IPS-15b (cell line): Measurements from ENCODE around the gene MPPED1.

ENCODE experiments used
- H3K27me3 ChIP-seq: one replicate; pipeline ENCODE4 v1.6.1; 2013; ENCODE audit warnings: low read length; ENCODE audit not compliant: control insufficient read depth, insufficient read depth
- H3K36me3 ChIP-seq: one replicate; pipeline ENCODE4 v1.6.1; 2013; ENCODE audit warnings: low read length; ENCODE audit not compliant: control insufficient read depth, insufficient read depth
- H3K4me1 ChIP-seq: one replicate; pipeline ENCODE4 v1.6.1; 2013; ENCODE audit warnings: mild to moderate bottlenecking, low read length; ENCODE audit not compliant: control insufficient read depth, insufficient read depth
- H3K4me3 ChIP-seq: one replicate; pipeline ENCODE4 v1.5.1; 2013; ENCODE audit warnings: low read depth, low read length
- H3K9ac ChIP-seq: one replicate; pipeline ENCODE4 v1.6.1; 2013; ENCODE audit warnings: low read depth, mild to moderate bottlenecking, low read length
- H3K9me3 ChIP-seq: one replicate; pipeline ENCODE4 v1.6.1; 2013; ENCODE audit warnings: mild to moderate bottlenecking, low read length; ENCODE audit not compliant: control insufficient read depth, insufficient read depth

MPPED1 gene

GRCh38 chr22:43514476-43515157 lies 102.8 kb downstream of the MPPED1 start:
- Histone ChIP-seq H3K27me3 (no peaks in the 10 kb centered on the region), H3K4me1 (no peaks in the 10 kb centered on the region), H3K4me3 (no peak overlapping the region), H3K36me3 (no peaks in the 10 kb centered on the region), H3K9me3 (no peaks in the 10 kb centered on the region), H3K9ac (no peak overlapping the region)

- no peak overlapping the region for H3K9ac ChIP-seq
- no peak overlapping the region for H3K4me3 ChIP-seq
- H3K27me3 ChIP-seq: no peaks in the 10 kb centered on the region
- no peaks in the 10 kb centered on the region for H3K36me3 ChIP-seq
- H3K9me3 ChIP-seq: no peaks in the 10 kb centered on the region
- H3K4me1 ChIP-seq: no peaks in the 10 kb centered on the region
These were observed 103.6 kb downstream of the MPPED1 start for GRCh38 chr22:43515411-43515810.

DNA sequence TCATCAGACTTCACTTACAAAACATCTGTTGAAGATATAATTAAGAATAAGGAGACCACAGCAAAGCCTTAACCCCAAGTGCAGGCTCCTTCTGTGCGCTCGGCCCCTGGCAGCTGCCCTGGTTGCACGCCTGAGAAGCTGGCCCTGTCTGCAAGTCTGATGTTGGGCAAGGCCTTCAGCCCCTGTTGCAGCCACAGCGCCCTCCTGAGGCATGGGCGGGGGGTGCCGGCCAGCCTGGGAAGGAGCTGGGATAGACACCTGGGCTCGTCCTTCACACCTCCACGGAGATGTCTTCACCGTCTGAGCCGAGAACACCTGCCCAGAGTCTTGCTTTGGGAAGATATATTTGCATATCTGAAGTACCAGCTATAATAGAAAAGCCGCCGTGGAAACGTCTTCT lies 104.1 kb downstream of the MPPED1 start:
- no peak overlapping the region for H3K4me3 ChIP-seq
- H3K9me3 ChIP-seq: no peaks in the 10 kb centered on the region
- H3K27me3 ChIP-seq: no peaks in the 10 kb centered on the region
- no peaks in the 10 kb centered on the region for H3K4me1 ChIP-seq
- H3K9ac ChIP-seq: no peak overlapping the region
- no peaks in the 10 kb centered on the region for H3K36me3 ChIP-seq

GRCh38 chr22:43516386-43516785 lies 104.6 kb downstream of the MPPED1 start:
- no peaks in the 10 kb centered on the region for H3K9me3 ChIP-seq
- H3K4me3 ChIP-seq: no peak overlapping the region
- no peaks in the 10 kb centered on the region for H3K4me1 ChIP-seq
- no peaks in the 10 kb centered on the region for H3K27me3 ChIP-seq
- H3K36me3 ChIP-seq: no peaks in the 10 kb centered on the region
- no peak overlapping the region for H3K9ac ChIP-seq

GRCh38 chr22:43516996-43517635 lies 105.3 kb downstream of the MPPED1 start:
- H3K4me3 ChIP-seq: no peak overlapping the region

DNA sequence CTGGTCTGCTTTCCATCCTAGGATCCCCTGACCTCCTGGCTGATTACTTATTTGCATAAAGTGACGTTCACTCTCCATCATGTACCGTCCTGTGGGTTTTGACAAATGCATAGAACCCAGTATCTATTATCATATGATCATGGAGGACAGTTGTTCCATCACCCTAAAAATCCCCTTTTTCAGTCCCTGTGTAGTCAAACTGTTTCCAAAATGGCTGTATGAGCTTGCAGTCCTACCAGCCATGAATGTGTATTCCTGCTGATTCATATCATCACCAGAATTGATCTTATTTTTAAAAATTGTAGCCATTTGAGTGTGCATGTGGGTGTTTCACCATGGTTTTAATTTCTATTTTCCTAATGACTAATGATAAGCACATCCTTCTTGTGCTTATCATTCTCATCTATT lies 108.8 kb downstream of the MPPED1 start:
- H3K4me3 ChIP-seq: no peak overlapping the region

More at GRCh38 chr22:43516996-43517635, 105.3 kb downstream of the MPPED1 start:
- Histone ChIP-seq H3K9me3 (no peaks in the 10 kb centered on the region), H3K9ac (no peak overlapping the region), H3K4me1 (no peaks in the 10 kb centered on the region), H3K36me3 (no peaks in the 10 kb centered on the region), H3K27me3 (no peaks in the 10 kb centered on the region)

GRCh38 chr22:43521716-43522115 lies 109.9 kb downstream of the MPPED1 start:
- no peak overlapping the region for H3K4me3 ChIP-seq
- no peaks in the 10 kb centered on the region for H3K36me3 ChIP-seq
- no peak overlapping the region for H3K9ac ChIP-seq
- no peaks in the 10 kb centered on the region for H3K27me3 ChIP-seq
- H3K9me3 ChIP-seq: no peaks in the 10 kb centered on the region
- H3K4me1 ChIP-seq: no peaks in the 10 kb centered on the region

More for the DNA sequence above, 108.8 kb downstream of the MPPED1 start:
- Histone ChIP-seq H3K27me3 (no peaks in the 10 kb centered on the region), H3K4me1 (no peaks in the 10 kb centered on the region), H3K9ac (no peak overlapping the region), H3K36me3 (no peaks in the 10 kb centered on the region), H3K9me3 (no peaks in the 10 kb centered on the region)

DNA sequence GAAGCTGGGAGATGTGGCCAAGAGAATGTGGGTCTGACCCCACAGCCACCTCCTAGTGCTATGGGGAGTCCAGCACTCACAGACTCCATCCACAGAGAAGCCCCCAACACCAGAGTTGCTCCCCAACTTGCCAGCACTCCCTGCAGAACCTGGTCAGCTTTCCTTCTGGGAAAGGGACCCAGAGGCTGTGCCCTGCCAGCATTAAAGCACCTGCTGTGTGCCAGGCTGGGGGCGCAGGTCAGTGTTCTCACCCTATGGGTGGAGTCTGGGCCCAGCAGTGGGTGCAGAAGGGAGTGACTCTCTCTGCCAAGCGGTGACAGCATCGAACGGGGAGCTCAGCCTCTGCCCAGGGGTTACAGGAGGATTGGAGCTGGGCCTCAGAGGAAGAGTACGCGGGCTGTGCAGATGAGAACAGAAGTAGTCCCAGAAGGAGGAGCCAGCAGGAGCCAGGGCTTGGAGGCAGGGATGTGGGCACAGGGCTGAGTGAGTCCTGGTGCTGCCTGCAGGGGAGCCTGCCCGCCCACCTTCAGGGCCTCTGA lies 114.4 kb downstream of the MPPED1 start:
- H3K27me3 ChIP-seq: no peaks in the 10 kb centered on the region
- H3K9ac ChIP-seq: no peak overlapping the region
- no peaks in the 10 kb centered on the region for H3K4me1 ChIP-seq
- H3K9me3 ChIP-seq: no peaks in the 10 kb centered on the region
- no peaks in the 10 kb centered on the region for H3K36me3 ChIP-seq
- no peak overlapping the region for H3K4me3 ChIP-seq

- Histone ChIP-seq H3K27me3 (no peaks in the 10 kb centered on the region), H3K4me1 (no peaks in the 10 kb centered on the region), H3K9me3 (no peaks in the 10 kb centered on the region), H3K9ac (no peak overlapping the region), H3K4me3 (no peak overlapping the region), H3K36me3 (no peaks in the 10 kb centered on the region)
These were observed 115.1 kb downstream of the MPPED1 start for GRCh38 chr22:43526946-43527345.

DNA sequence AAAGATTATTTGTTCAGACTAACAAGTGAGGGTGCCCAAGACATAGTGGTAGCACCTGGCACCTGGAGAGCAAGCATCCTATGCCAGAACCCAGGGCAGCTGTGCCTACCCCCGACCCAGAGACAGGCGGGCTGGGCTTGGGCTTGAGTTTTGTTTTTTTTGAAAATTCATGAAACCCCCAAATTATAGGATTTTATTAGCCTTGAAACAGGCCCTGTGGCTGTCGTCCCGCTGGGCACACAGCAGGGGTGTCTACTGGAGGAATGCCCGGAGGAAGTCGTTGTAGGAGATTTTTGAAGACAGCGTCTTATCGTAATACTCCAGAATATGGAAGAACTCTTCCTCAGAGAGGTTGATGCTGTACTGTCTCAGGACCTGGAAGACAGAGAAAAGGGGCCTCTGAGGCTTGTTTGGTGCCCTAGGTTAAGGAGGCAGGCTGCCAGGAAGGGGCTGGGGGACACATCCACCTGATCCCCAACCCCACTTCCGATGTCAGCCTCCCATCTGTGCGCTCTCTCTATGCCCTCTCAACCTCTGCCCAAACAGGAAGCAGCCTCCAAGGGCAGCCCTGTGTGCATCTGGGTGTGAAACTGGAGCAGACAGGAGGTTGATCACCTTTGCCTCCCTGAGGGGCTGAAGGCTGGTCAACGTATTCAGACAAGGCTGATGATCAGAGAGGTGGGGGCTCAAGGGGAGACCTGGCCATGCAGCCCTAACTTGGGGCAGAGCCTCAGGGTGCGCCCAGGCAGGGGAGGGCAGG lies 117.0 kb downstream of the MPPED1 start:
- H3K4me3 ChIP-seq: no peak overlapping the region
- no peaks in the 10 kb centered on the region for H3K4me1 ChIP-seq
- no peak overlapping the region for H3K9ac ChIP-seq
- no peaks in the 10 kb centered on the region for H3K9me3 ChIP-seq
- no peaks in the 10 kb centered on the region for H3K36me3 ChIP-seq
- no peaks in the 10 kb centered on the region for H3K27me3 ChIP-seq

- H3K9ac ChIP-seq: no peak overlapping the region
- no peaks in the 10 kb centered on the region for H3K36me3 ChIP-seq
- no peaks in the 10 kb centered on the region for H3K9me3 ChIP-seq
- H3K4me3 ChIP-seq: no peak overlapping the region
- no peaks in the 10 kb centered on the region for H3K4me1 ChIP-seq
- no peaks in the 10 kb centered on the region for H3K27me3 ChIP-seq
These were observed 117.6 kb downstream of the MPPED1 start for GRCh38 chr22:43529461-43529860.
